Measurements from ENCODE around the gene CC2D2A.

GRCh38 chr4:15562114-15562513 is 92.4 kb downstream of the CC2D2A start:
- no peak for TF ChIP-seq CTCF (conservative IDR thresholded peaks at IDR 0.05; ENCODE audit: low read length)
- TF ChIP-seq EZH2phosphoT487 (IDR thresholded peaks at IDR 0.05; ENCODE audit: borderline replicate concordance, low read depth, low read length): no peak
